ENCODE data around the gene PFDN4. TPM values are rescaled to one million over a fixed set of nuclear protein-coding genes. Genes with fewer than 3 reads are reported as not detected.

The PFDN4 gene
- total RNA-seq, 1 donor from 2014 or later: 83.5 TPM

- no peak for FAIRE-seq
Observed at GRCh38 chr20:54161821-54162149, 46.1 kb upstream of the PFDN4 start.

GRCh38 chr20:54162378-54163009 lies 45.4 kb upstream of the PFDN4 start:
- no peaks in the 10 kb centered on the region for H3K36me3 ChIP-seq (ENCODE audit: control insufficient read depth, insufficient read depth, low read length)
- no peak for TF ChIP-seq CTCF (IDR thresholded peaks at IDR 0.05; ENCODE audit: insufficient read depth, low read length, severe bottlenecking)
- DNase-seq (ENCODE audit: low read depth) (no peak), FAIRE-seq (no peak)
- no peaks in the 10 kb centered on the region for H3K27me3 ChIP-seq (ENCODE audit: control insufficient read depth, insufficient read depth, low read length)
- H3K4me3 ChIP-seq (ENCODE audit: low read depth, low read length): no peak overlapping the region

More at GRCh38 chr20:54161821-54162149, 46.1 kb upstream of the PFDN4 start:
- H3K4me3 ChIP-seq (ENCODE audit: low read depth, low read length): no peak overlapping the region
- no peaks in the 10 kb centered on the region for H3K27me3 ChIP-seq (ENCODE audit: control insufficient read depth, insufficient read depth, low read length)
- DNase-seq (ENCODE audit: low read depth): no peak
- no peaks in the 10 kb centered on the region for H3K36me3 ChIP-seq (ENCODE audit: control insufficient read depth, insufficient read depth, low read length)
- no peak for TF ChIP-seq CTCF (IDR thresholded peaks at IDR 0.05; ENCODE audit: insufficient read depth, low read length, severe bottlenecking)

- no peaks in the 10 kb centered on the region for H3K36me3 ChIP-seq (ENCODE audit: control insufficient read depth, insufficient read depth, low read length)
- TF ChIP-seq CTCF (IDR thresholded peaks at IDR 0.05; ENCODE audit: insufficient read depth, low read length, severe bottlenecking): no peak
- no peak for FAIRE-seq
Observed at GRCh38 chr20:54163402-54163801, 44.5 kb upstream of the PFDN4 start.

GRCh38 chr20:54165014-54165413 lies 42.9 kb upstream of the PFDN4 start:
- no peak for TF ChIP-seq CTCF (IDR thresholded peaks at IDR 0.05; ENCODE audit: insufficient read depth, low read length, severe bottlenecking)
- Histone ChIP-seq H3K27me3 (ENCODE audit: control insufficient read depth, insufficient read depth, low read length) (no peaks in the 10 kb centered on the region), H3K36me3 (ENCODE audit: control insufficient read depth, insufficient read depth, low read length) (no peaks in the 10 kb centered on the region), H3K4me3 (ENCODE audit: low read depth, low read length) (no peak overlapping the region)
- no peak for FAIRE-seq
- DNase-seq (ENCODE audit: low read depth): no peak

More at GRCh38 chr20:54163402-54163801, 44.5 kb upstream of the PFDN4 start:
- no peaks in the 10 kb centered on the region for H3K27me3 ChIP-seq (ENCODE audit: control insufficient read depth, insufficient read depth, low read length)
- no peak overlapping the region for H3K4me3 ChIP-seq (ENCODE audit: low read depth, low read length)
- no peak for DNase-seq (ENCODE audit: low read depth)

- Histone ChIP-seq H3K36me3 (ENCODE audit: control insufficient read depth, insufficient read depth, low read length) (no peaks in the 10 kb centered on the region), H3K27me3 (ENCODE audit: control insufficient read depth, insufficient read depth, low read length) (no peaks in the 10 kb centered on the region), H3K4me3 (ENCODE audit: low read depth, low read length) (no peak overlapping the region)
- FAIRE-seq (no peak), DNase-seq (ENCODE audit: low read depth) (no peak)
- TF ChIP-seq CTCF (IDR thresholded peaks at IDR 0.05; ENCODE audit: insufficient read depth, low read length, severe bottlenecking): no peak
Observed at GRCh38 chr20:54165803-54166202, 42.1 kb upstream of the PFDN4 start.

All from bronchial epithelial cell (primary cell).